ENCODE results near the gene GNG8. TPM values are rescaled to one million over a fixed set of nuclear protein-coding genes. Genes with fewer than 3 reads are reported as not detected.

Gene GNG8
- total RNA-seq, 1 experiment from 2014 or later, result not detected

GRCh38 chr19:46609511-46610412, 26.2 kb downstream of the GNG8 start:
- H3K4me3 ChIP-seq (ENCODE audit: low read depth in 2 of 2, low read length in 2 of 2), result no peak overlapping the region
- ChIA-PET CTCF (no interaction called here), POLR2A (no interaction called here)
- peaks cover 5% of the 10 kb centered on the region for H3K36me3 ChIP-seq (ENCODE audit: control insufficient read depth, insufficient read depth, low read length)
- TF ChIP-seq TCF7L2 (IDR thresholded peaks at IDR 0.05; ENCODE audit: low read depth, low read length) (no peak), REST (IDR thresholded peaks at IDR 0.05; ENCODE audit: insufficient read depth in 1 of 2, low read depth in 2 of 2, low read length in 1 of 2) (no peak)
- TSS peak; percentile 92 for BruUV-seq (replicated peaks)
- no peaks in the 10 kb centered on the region for H3K4me1 ChIP-seq (ENCODE audit: control insufficient read depth, insufficient read depth, low read length)
- no peaks in the 10 kb centered on the region for H3K9me3 ChIP-seq (ENCODE audit: control insufficient read depth, insufficient read depth, low read depth, low read length)
- H3K27me3 ChIP-seq (ENCODE audit: control insufficient read depth, insufficient read depth, low read length), result no peaks in the 10 kb centered on the region
- no peak for DNase-seq (ENCODE audit: low read depth, low spot score)
- in situ Hi-C loops (cut with HindIII; ENCODE audit: low pct_unique_long_range_greater_than_20kb, low sequenced_read_pairs), result no loop called here
- no peak for ATAC-seq
- no peak overlapping the region for H3K27ac ChIP-seq (ENCODE audit: low read length)
- intact Hi-C loops (cut with micrococcal nuclease; ENCODE audit: unreplicated experiment), result no loop called here

DNA sequence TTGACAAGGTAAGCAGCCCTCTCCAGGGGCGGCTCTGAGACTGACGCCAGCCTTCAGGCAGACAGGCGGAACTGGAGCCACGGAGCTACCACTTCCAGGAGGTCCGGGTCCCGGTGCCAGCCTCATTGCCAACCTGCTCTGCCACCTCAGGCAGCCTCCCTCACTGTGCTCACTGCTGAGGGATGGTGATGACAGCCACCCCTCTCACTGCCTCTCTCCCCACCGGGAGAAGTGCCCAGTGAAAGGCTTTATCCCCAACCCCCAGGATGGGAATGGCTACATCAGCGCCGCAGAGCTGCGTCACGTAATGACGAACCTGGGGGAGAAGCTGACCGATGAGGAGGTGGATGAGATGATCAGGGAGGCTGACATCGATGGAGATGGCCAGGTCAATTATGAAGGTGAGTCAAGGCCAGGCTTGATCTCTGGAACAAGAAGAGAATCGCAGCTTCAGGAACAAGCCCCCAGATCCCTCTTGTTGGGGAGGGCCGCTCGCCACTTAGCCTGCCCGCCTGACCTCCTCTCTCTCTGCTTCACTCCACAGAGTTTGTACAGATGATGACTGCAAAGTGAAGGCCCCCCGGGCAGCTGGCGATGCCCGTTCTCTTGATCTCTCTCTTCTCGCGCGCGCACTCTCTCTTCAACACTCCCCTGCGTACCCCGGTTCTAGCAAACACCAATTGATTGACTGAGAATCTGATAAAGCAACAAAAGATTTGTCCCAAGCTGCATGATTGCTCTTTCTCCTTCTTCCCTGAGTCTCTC, 27.2 kb downstream of the GNG8 start:
- no peak for ATAC-seq
- POLR2A ChIA-PET, result no interaction called here
- Histone ChIP-seq H3K27ac (ENCODE audit: low read length) (no peak overlapping the region), H3K4me1 (ENCODE audit: control insufficient read depth, insufficient read depth, low read length) (peaks cover 5% of the 10 kb centered on the region), H3K27me3 (ENCODE audit: control insufficient read depth, insufficient read depth, low read length) (no peaks in the 10 kb centered on the region), H3K36me3 (ENCODE audit: control insufficient read depth, insufficient read depth, low read length) (peaks cover 5% of the 10 kb centered on the region), H3K4me3 (ENCODE audit: low read depth in 2 of 2, low read length in 2 of 2) (no peak overlapping the region), H3K9me3 (ENCODE audit: control insufficient read depth, insufficient read depth, low read depth, low read length) (no peaks in the 10 kb centered on the region)
- in situ Hi-C loops (cut with HindIII; ENCODE audit: low pct_unique_long_range_greater_than_20kb, low sequenced_read_pairs) (no loop called here), intact Hi-C loops (cut with micrococcal nuclease; ENCODE audit: unreplicated experiment) (no loop called here)
- CTCF ChIA-PET, result no interaction called here
- DNase-seq (ENCODE audit: low read depth, low spot score), result no peak
- TF ChIP-seq TCF7L2 (IDR thresholded peaks at IDR 0.05; ENCODE audit: low read depth, low read length), result no peak
- TF ChIP-seq, protein P1, sequence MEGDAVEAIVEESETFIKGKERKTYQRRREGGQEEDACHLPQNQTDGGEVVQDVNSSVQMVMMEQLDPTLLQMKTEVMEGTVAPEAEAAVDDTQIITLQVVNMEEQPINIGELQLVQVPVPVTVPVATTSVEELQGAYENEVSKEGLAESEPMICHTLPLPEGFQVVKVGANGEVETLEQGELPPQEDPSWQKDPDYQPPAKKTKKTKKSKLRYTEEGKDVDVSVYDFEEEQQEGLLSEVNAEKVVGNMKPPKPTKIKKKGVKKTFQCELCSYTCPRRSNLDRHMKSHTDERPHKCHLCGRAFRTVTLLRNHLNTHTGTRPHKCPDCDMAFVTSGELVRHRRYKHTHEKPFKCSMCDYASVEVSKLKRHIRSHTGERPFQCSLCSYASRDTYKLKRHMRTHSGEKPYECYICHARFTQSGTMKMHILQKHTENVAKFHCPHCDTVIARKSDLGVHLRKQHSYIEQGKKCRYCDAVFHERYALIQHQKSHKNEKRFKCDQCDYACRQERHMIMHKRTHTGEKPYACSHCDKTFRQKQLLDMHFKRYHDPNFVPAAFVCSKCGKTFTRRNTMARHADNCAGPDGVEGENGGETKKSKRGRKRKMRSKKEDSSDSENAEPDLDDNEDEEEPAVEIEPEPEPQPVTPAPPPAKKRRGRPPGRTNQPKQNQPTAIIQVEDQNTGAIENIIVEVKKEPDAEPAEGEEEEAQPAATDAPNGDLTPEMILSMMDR (IDR thresholded peaks at IDR 0.05), result no peak
- no peak for TF ChIP-seq POLR2AphosphoS5 (IDR thresholded peaks at IDR 0.05; ENCODE audit: low read depth, low read length)
- TF ChIP-seq REST (IDR thresholded peaks at IDR 0.05; ENCODE audit: insufficient read depth in 1 of 2, low read depth in 2 of 2, low read length in 1 of 2), result no peak
- no peak for TF ChIP-seq SIN3A (IDR thresholded peaks at IDR 0.05; ENCODE audit: borderline replicate concordance, insufficient read depth, low read depth, low read length)
- no TSS peak for BruUV-seq (replicated peaks)
